ENCODE data around the gene IRAK2. TPM values are rescaled to one million over a fixed set of nuclear protein-coding genes. Genes with fewer than 3 reads are reported as not detected.
"Not testable (repeated sequence)": the region's sequence is repeated elsewhere in the genome, so short reads cannot be mapped to it uniquely, and the experiment has no call there.

The IRAK2 gene
- total RNA-seq, 1 experiment from 2014 or later, result 5.5 TPM

- H3K27ac ChIP-seq (ENCODE audit: low read length), result no peak overlapping the region
- intact Hi-C loops (cut with micrococcal nuclease), result no loop called here
- H2AFZ ChIP-seq (ENCODE audit: low read length), result no peak overlapping the region
- H3K9me2 ChIP-seq (replicated peaks; ENCODE audit: low read length), result no peaks in the 10 kb centered on the region
- H3K4me2 ChIP-seq (ENCODE audit: low read length), result no peak overlapping the region
- H3K27me3 ChIP-seq (ENCODE audit: low read length), result no peaks in the 10 kb centered on the region
- no TSS peak for BruUV-seq (replicated peaks)
- peaks cover 20% of the 10 kb centered on the region; the same call in 1 of the 2 replicates for H4K20me1 ChIP-seq (ENCODE audit: low read length)
- DNase-seq (no peak), ATAC-seq (no peak)
- peaks cover 19% of the 10 kb centered on the region for H3K4me1 ChIP-seq (ENCODE audit: insufficient read depth, low read length)
- no peak for TF ChIP-seq EZH2phosphoT487 (IDR thresholded peaks at IDR 0.05; ENCODE audit: borderline replicate concordance, low read length)
- no peak for TF ChIP-seq CTCF (conservative IDR thresholded peaks at IDR 0.05; ENCODE audit: low read depth, low read length)
- no peak for TF ChIP-seq EZH2 (IDR thresholded peaks at IDR 0.05; ENCODE audit: low read length, unreplicated experiment)
- H3F3A ChIP-seq (ENCODE audit: low read length, unreplicated experiment), result no peaks in the 10 kb centered on the region
- H3K4me3 ChIP-seq (ENCODE audit: low read length), result no peak overlapping the region
- H3K79me2 ChIP-seq (ENCODE audit: low read length), result peaks cover 90% of the 10 kb centered on the region
- peaks cover 13% of the 10 kb centered on the region for H3K36me3 ChIP-seq (ENCODE audit: low read depth, low read length)
- ChIA-PET POLR2A (ENCODE audit: unreplicated experiment) (no interaction called here), CTCF (no interaction called here)
- H3K9me3 ChIP-seq (ENCODE audit: low read length), result no peaks in the 10 kb centered on the region
- H3K9ac ChIP-seq (ENCODE audit: low read length), result no peak overlapping the region
Observed at GRCh38 chr3:10121064-10121463, 43.7 kb upstream of the IRAK2 start.

GRCh38 chr3:10122724-10123123 is 42.0 kb upstream of the IRAK2 start:
- Histone ChIP-seq H3K4me2 (ENCODE audit: low read length) (no peak overlapping the region), H3K9me3 (ENCODE audit: low read length) (no peaks in the 10 kb centered on the region), H3K4me1 (ENCODE audit: insufficient read depth, low read length) (peaks cover 4% of the 10 kb centered on the region; the same call in 1 of the 2 replicates), H3F3A (ENCODE audit: low read length, unreplicated experiment) (no peaks in the 10 kb centered on the region), H2AFZ (ENCODE audit: low read length) (no peak overlapping the region), H3K27me3 (ENCODE audit: low read length) (no peaks in the 10 kb centered on the region), H3K79me2 (ENCODE audit: low read length) (peaks cover 74% of the 10 kb centered on the region), H4K20me1 (ENCODE audit: low read length) (peaks cover 13% of the 10 kb centered on the region; the same call in 1 of the 2 replicates), H3K9me2 (replicated peaks; ENCODE audit: low read length) (no peaks in the 10 kb centered on the region), H3K36me3 (ENCODE audit: low read depth, low read length) (peaks cover 26% of the 10 kb centered on the region), H3K9ac (ENCODE audit: low read length) (no peak overlapping the region), H3K4me3 (ENCODE audit: low read length) (no peak overlapping the region), H3K27ac (ENCODE audit: low read length) (no peak overlapping the region)
- POLR2A ChIA-PET (ENCODE audit: unreplicated experiment), result no interaction called here
- CTCF ChIA-PET, result no interaction called here
- DNase-seq (no peak), ATAC-seq (no peak)
- intact Hi-C loops (cut with micrococcal nuclease), result no loop called here
- TF ChIP-seq EZH2 (IDR thresholded peaks at IDR 0.05; ENCODE audit: low read length, unreplicated experiment) (no peak), CTCF (conservative IDR thresholded peaks at IDR 0.05; ENCODE audit: low read depth, low read length) (no peak), EZH2phosphoT487 (IDR thresholded peaks at IDR 0.05; ENCODE audit: borderline replicate concordance, low read length) (no peak)
- BruUV-seq (replicated peaks), result no TSS peak

GRCh38 chr3:10135872-10136271 is 28.8 kb upstream of the IRAK2 start:
- POLR2A ChIA-PET (ENCODE audit: unreplicated experiment); H3K36me3 ChIP-seq (ENCODE audit: low read depth, low read length); H3K79me2 ChIP-seq (ENCODE audit: low read length); H3K27ac ChIP-seq (ENCODE audit: low read length); H3F3A ChIP-seq (ENCODE audit: low read length, unreplicated experiment); H3K4me3 ChIP-seq (ENCODE audit: low read length); intact Hi-C loops (cut with micrococcal nuclease); CTCF ChIA-PET; H3K4me1 ChIP-seq (ENCODE audit: insufficient read depth, low read length); H2AFZ ChIP-seq (ENCODE audit: low read length); H3K9ac ChIP-seq (ENCODE audit: low read length); H3K9me2 ChIP-seq (replicated peaks; ENCODE audit: low read length); H3K27me3 ChIP-seq (ENCODE audit: low read length); H3K9me3 ChIP-seq (ENCODE audit: low read length); ATAC-seq; H3K4me2 ChIP-seq (ENCODE audit: low read length); DNase-seq; H4K20me1 ChIP-seq (ENCODE audit: low read length); BruUV-seq (replicated peaks): not testable (repeated sequence)
